NCI-H345 treated with DMSO at 0.1 percent for 48 hours (cell line): ENCODE results near the gene RLBP1.
"Not testable (repeated sequence)": the region's sequence is repeated elsewhere in the genome, so short reads cannot be mapped to it uniquely, and the experiment has no call there.

Experiments used
- DNase-seq: peaks from one replicate; lab custom pipeline; 2025; ENCODE audit not compliant: unreplicated experiment; lab: John Stamatoyannopoulos, UW

Gene RLBP1

DNA sequence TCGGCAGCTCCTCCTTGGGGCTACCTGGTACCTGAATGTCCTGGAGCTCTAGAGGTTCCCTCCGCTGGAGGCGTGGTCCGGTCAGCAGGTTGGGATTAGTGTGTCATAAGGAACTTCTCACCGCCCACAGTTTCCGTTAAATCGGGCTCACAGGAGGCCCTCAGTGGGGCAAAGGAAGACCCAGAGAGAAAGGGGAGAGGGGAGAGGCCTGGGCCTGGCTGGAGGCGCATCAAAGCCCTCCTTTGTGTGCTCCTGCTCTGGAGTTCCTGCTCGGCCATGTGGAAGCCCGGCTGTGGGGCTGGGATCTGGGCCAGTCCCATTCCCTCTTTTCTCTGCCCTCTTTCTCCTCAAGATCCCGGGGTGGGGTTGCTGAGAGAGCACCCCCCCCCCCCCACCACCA, at the start of gene RLBP1:
RLBP1 (minus strand) TSS at position 37 of the 400 bp plus-strand sequence. CDS start 2,604 bp downstream, outside the sequence.
- DNase-seq, result no peak

DNA sequence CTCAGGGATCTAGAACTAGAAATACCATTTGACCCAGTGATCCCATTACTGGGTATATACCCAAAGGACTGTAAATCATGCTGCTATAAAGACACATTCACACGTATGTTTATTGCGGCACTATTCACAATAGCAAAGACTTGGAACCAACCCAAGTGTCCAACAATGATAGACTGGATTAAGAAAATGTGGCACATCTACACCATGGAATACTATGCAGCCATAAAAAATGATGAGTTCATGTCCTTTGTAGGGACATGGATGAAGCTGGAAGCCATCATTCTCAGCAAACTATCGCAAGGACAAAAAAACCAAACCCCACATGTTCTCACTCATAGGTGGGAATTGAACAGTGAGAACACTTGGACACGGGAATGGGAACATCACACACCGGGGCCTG, 28.8 kb upstream of the RLBP1 start:
- DNase-seq, result not testable (repeated sequence)

DNA sequence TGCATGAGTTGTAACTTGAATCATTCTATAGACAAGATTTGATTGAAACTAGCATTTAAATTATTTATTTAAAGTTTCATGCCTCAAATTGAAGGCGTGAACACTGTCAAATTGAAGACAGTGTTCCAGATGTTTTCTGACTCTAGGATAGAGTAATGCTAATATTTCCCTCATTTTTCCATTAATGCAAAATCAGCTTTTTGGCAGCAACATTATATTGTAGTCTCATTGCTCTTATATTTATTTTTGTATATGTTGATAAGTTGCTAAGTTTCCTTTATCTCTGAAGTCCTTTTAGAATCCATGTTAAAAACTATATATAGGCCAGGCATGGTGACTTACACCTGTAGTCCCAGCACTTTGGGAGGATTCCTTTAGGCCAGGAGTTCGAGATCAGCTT, 27.2 kb upstream of the RLBP1 start:
- no peak for DNase-seq

- DNase-seq, result no peak
Measured at GRCh38 chr15:89247446-89247845, 26.1 kb upstream of the RLBP1 start.

DNA sequence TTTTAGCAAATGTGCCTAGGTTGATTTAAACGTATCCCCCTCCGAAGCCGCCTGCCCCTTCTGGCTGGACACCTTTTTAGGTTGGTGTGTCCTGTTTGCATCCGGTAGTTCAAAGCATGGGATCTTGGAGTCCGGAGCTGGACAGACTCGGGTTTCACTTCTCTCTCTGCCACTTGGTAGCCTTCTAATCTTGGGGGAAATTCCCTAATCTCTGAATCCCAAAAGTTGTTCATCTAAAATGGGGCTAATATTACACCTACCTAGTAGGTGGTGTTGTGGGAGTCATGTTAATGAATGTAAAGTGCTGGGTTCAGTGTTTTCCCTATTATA, 23.2 kb upstream of the RLBP1 start:
- no peak for DNase-seq

- peak; percentile 56 for DNase-seq
Measured at GRCh38 chr15:89243691-89244573, 22.6 kb upstream of the RLBP1 start, which contains the start of gene FANCI. Gene FANCI (plus strand): TSS chr15:89243979. CDS start chr15:89247648, 3,669 bp downstream.

GRCh38 chr15:89243046-89243690, 21.8 kb upstream of the RLBP1 start:
- no peak for DNase-seq

DNA sequence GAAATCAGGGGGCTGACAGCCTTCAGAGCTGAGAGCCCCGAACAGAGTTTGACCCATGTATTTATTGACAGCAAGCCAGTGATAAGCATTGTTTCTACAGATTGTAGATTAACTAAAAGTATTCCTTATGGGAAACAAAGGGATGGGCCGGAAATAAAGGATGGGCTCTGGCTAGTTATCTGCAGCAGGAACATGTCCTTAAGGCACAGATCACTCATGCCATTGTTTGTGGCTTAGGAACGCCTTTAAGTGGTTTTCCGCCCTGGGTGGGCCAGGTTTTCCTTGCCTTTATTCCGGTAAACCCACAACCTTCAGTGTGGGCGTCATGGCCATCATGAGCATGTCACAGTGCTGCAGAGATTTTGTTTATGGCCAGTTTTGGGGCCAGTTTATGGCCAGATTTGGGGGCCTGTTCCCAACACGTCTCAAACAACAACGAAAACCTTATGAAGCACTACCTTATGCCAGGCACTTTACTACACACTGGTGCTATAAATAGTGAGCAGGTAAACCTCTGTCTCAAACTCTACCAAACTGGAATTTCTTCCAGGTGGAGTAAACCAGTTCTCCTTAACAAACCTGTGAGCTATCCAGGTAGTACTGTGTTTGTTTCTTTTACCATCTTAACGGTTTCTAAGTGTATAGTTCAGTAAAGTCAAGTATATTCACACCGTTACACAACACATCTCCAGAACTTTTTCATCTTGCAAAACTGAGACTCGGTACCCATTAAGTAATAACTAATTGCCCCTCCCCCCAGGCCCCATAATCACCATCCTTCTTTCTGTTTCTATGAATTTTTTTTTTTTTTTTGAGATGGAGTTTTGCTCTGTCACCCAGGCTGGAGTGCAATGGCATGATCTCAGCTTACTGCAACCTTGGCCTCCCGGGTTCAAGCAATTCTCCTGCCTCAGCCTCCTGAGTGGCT, 18.8 kb upstream of the RLBP1 start:
- DNase-seq, result not testable (repeated sequence)

DNA sequence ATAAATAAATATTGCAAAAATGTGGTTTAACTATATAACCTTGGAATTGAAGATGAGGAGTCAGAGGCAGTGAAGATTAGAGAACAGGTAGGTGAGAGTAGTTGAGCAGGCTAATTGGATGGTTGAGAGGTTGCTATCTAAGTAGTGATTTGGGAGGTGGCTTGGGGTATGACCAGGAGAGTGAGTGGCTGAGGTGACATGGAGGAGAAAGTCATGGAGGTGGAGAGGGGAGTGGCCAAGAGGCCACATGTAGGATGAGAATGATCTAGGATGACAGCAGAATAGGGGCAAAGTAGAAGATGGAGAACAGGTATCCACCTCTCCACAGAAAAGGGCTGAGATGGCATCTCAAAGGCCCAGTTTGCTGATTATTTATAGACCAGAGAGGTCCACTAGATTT, 10.5 kb upstream of the RLBP1 start:
- DNase-seq, result no peak

GRCh38 chr15:89230277-89230676, 8.9 kb upstream of the RLBP1 start:
- no peak for DNase-seq

GRCh38 chr15:89227425-89227824, 6.0 kb upstream of the RLBP1 start:
- DNase-seq, result no peak

GRCh38 chr15:89226359-89227221, 5.2 kb upstream of the RLBP1 start:
- DNase-seq, result no peak

DNA sequence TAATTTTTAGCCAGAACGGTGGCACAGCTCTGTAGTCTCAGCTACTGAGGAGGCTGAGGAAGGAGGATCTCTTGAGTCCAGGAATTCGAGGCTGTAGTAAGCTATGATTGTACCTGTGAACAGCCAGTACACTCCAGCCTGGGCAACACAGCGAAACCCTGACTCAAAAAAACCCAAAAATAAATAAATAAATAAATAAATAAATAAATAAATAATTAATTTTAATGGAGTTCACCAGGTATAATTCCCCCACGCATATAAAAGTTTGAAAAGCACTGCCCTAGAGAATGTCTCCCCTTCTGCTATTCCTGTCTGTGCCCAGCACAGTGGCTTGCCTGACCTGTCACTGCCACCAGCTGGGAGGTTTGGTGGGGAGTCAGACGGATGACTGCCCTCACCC, 4.2 kb upstream of the RLBP1 start:
- no peak for DNase-seq

DNA sequence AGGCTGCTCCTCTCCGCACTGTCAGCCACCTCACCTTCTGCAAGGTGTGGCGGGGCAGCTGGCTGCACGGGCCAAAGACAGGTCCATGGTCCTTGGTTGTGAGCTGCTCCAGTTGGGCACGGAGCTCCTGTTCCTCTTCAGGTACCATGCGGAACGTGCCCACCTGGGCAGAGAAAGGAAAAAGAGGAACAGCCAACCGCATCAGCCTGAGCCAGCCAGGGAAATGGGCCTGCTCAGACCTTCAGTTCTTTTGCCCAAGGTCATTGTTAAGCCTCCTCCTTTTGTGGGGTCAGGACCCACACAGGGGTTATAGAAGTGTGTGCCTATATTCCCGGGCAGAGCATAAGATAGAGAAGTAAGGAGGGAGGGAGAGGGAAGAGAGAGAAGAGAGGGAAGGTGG, 2.8 kb downstream of the RLBP1 start:
- no peak for DNase-seq

- no peak for DNase-seq
Measured at GRCh38 chr15:89217686-89218376, 3.5 kb downstream of the RLBP1 start.

GRCh38 chr15:89217031-89217430, 4.3 kb downstream of the RLBP1 start:
- DNase-seq, result no peak

GRCh38 chr15:89215627-89216026, 5.8 kb downstream of the RLBP1 start:
- no peak for DNase-seq

- no peak for DNase-seq
Measured at GRCh38 chr15:89211678-89212170, 9.7 kb downstream of the RLBP1 start.

GRCh38 chr15:89209057-89209456, 12.3 kb downstream of the RLBP1 start:
- DNase-seq, result no peak

GRCh38 chr15:89208256-89208655, 13.1 kb downstream of the RLBP1 start:
- no peak for DNase-seq
